GM12801 (cell line): ENCODE results near the gene ZCCHC24.

ENCODE experiments used
- TF ChIP-seq, protein P1 (sequence below): IDR thresholded peaks from one replicate; pipeline ENCODE4 v1.5.1; 2011; ENCODE audit warnings: control low read depth; ENCODE audit not compliant: insufficient read length; ENCODE audit errors: extremely low read depth

The ZCCHC24 gene

DNA sequence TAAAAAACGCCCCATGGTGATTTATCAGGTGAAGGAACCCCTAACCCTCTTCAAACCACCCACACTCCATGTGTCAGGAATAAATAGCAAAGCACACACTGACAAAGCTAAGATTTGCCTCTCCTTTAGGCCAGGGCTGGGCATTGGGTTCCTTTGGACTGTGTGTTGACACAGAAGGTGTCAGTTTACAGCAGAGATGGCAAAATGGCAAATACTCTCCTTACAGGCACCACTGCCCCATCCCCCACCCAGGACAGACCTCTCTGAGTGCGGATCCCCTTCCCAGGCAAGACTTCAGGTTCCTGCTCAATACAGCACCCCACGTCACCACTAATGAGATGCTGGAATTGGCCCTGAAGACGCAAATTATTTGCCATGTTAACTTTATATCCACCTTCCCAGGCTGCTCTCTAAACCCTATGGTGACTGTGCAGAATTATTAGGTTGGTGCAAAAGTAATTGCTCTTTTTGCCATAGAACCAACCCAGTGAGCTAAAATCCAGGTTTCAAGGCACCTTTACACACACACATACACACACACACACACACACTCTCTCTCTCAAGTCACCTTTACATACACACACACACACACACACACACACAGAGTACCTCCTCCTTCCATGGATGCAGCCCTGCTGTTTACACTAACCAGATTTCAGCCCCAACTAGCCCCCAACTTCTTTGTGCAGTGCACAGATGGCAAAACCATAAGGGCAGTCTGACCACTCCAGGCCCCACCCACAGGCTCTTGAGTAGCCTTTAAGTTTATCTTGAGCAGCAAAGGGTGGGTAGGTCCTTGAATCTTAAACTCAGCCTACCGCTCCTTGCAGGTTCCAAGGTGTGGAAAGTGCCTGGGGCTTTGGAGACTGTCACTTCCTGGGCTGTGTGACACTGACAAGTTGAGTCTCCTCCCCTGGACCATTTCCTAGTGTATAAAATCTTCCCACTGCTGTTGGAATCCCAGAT, 4.0 kb upstream of the ZCCHC24 start:
- TF ChIP-seq, protein P1, sequence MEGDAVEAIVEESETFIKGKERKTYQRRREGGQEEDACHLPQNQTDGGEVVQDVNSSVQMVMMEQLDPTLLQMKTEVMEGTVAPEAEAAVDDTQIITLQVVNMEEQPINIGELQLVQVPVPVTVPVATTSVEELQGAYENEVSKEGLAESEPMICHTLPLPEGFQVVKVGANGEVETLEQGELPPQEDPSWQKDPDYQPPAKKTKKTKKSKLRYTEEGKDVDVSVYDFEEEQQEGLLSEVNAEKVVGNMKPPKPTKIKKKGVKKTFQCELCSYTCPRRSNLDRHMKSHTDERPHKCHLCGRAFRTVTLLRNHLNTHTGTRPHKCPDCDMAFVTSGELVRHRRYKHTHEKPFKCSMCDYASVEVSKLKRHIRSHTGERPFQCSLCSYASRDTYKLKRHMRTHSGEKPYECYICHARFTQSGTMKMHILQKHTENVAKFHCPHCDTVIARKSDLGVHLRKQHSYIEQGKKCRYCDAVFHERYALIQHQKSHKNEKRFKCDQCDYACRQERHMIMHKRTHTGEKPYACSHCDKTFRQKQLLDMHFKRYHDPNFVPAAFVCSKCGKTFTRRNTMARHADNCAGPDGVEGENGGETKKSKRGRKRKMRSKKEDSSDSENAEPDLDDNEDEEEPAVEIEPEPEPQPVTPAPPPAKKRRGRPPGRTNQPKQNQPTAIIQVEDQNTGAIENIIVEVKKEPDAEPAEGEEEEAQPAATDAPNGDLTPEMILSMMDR: no peak

DNA sequence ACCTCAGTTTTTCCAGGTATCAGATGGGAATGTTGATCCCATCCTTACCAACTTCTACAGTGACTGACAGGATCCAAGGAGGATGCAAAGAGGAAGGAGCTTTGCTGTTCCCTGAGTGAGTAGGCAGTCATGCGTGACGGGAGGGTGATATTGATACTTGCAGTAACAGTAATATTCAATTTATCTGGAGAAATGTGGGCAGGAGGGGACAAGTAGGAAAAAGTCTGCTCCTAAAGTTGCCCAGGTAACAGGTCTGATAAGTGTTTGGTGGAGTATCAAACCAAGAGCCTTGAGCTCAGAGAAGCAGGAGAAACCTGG, 3.3 kb upstream of the ZCCHC24 start:
- TF ChIP-seq, protein P1: no peak

DNA sequence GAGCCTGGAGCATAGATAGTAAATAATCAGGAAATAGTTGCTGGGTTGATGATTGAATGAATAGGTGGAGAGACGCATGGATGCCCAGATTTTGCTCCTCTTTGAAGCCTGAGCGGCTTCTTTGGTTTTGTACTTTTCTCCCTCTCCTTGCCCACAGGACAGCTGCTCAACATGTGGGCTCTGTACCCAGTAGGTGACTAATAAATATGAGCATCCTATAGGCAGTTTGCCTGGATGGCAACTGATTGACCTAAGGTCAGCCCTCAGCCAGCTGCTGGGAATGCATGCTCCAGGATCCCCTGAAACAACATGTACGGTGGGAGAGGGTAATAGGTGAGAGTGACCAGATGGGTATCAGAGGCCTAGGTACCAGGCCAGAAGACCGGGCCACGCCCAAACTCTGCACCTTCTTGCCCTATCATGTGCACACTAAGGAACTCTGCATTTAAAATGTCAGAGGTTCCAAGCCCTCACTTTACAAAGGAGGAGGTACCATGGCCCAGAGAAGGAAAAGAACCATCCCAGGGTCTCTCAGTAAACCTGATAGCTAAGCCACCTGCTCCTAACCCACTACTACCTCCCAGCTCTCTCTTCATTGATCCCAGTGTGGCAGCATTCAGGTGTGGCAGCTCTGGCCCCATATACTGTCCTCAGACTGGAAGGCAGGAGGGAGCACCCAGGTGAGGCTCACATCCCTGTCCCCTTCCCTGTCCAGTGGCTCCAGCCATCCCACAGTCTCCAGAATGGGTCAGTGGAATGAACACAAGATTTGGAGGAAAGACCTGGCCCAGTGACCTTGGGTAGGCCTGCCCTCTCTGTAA, 2.7 kb upstream of the ZCCHC24 start:
- TF ChIP-seq, protein P1: no peak

DNA sequence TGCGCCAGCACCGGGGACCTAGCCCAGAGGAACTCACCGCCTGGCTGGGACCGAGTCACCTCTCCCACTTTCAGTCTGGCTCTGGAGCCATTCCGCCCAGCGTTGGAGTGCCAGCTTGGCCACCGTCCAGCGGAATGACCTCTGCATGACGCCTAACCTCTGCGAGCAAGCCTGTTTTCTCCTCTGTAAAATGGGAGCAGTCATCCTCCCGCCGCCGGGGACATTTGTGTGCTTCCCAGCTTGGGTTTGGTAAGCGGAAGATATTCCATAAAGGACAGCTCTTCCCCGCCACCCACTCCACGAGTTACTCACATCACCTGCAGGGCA, 1.3 kb upstream of the ZCCHC24 start:
- TF ChIP-seq, protein P1: no peak

DNA sequence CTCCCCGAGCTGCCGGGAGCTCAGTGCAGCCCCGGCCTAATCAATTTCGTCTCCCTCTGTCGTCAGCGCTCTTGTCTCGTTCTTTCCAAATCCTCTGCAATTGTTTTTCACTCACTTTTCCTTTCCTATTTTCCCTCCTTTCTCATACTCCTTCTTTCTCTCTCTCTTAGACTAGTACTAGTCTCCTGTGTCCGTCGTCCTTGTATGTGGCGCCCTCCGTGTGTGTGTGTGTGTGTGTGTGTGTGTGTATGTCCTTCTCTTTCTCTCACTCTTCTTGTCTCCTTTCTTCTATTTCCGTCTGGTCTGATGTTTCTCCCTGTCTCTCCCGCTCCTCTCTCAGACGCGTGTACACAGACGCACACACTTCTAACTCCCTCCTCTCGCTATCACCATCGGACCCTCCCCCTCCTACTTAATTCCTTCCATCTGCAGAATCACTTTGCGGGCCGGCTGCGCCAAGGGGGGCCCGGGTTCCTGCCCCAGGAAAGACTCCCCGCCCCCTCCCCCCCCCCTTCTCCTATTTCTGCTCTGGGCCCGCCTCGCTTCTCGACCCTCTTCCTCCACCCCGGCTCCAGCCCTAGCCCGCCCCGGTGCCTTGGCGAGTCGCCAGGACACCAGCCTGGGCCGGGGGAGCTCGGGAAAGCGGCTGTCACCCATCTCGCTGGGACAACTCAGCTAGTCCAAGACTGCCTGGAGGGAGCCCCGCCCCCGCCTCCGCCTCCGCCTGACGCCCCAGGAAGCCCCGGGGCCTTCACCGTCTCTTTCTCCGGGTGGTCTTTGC, 743 bp upstream of the ZCCHC24 start:
- TF ChIP-seq, protein P1: no peak

GRCh38 chr10:79444199-79445119, 965 bp downstream of the ZCCHC24 start:
- TF ChIP-seq, protein P1: no peak
